K562 (cell line): ENCODE data around the gene RBM4B. TPM values are rescaled to one million over a fixed set of nuclear protein-coding genes. Genes with fewer than 3 reads are reported as not detected.

ENCODE experiments used
- EHMT2 ChIP-seq: fragments of 450-650 bp; IDR thresholded peaks from 2 replicates; pipeline ENCODE4 v1.6.1; 2018; ENCODE audit warnings: antibody characterized with exemption
- ETV5 ChIP-seq: sonication (generic); formaldehyde crosslinking; IDR thresholded peaks from 2 replicates; pipeline ENCODE4 v1.4.0; 2020; ENCODE audit warnings: low read depth, mild to moderate bottlenecking, missing genetic modification reagents
- FIP1L1 ChIP-seq: fragments of 200-400 bp; formaldehyde crosslinking; IDR thresholded peaks from 2 replicates; pipeline ENCODE4 v1.6.1; 2018; ENCODE audit warnings: mild to moderate bottlenecking, low read depth, low read length; ENCODE audit not compliant: poor library complexity, severe bottlenecking
- GATAD2A ChIP-seq: fragments of 450-650 bp; IDR thresholded peaks from 2 replicates; pipeline ENCODE4 v1.6.1; 2017
- KAT8 ChIP-seq: fragments of 450-650 bp; IDR thresholded peaks from 2 replicates; pipeline ENCODE4 v1.6.1; 2016; ENCODE audit warnings: low read depth, mild to moderate bottlenecking
- NR2C2 ChIP-seq, 2 experiments: fragments of 200-800 bp in 1 of 2; sonication (Bioruptor generic) in 1 of 2; sonication (generic) in 1 of 2; formaldehyde crosslinking in 1 of 2; IDR thresholded peaks; 2 replicates each; pipeline versions ENCODE4 v1.6.1 to v1.8.0; 2016 to 2022; ENCODE audit warnings: mild to moderate bottlenecking in 1 of 2, missing compliant biosample characterization in 1 of 2, missing genetic modification characterization in 1 of 2, missing genetic modification reagents in 1 of 2
- PCBP1 ChIP-seq: fragments of 200-400 bp; formaldehyde crosslinking; IDR thresholded peaks from 2 replicates; pipeline ENCODE4 v1.6.1; 2018; ENCODE audit warnings: mild to moderate bottlenecking, low read depth, low read length; ENCODE audit not compliant: poor library complexity, severe bottlenecking
- PPARD ChIP-seq: fragments of 250-450 bp; sonication (Bioruptor Pico); IDR thresholded peaks from 2 replicates; pipeline ENCODE4 v1.8.0; 2022; ENCODE audit warnings: inconsistent platforms, mild to moderate bottlenecking, moderate library complexity
- SP1 ChIP-seq: sonication (generic); formaldehyde crosslinking; IDR thresholded peaks from 2 replicates; pipeline ENCODE4 v1.8.1; 2022; ENCODE audit warnings: mild to moderate bottlenecking, missing genetic modification reagents
- STAT6 ChIP-seq: sonication (generic); formaldehyde crosslinking; IDR thresholded peaks from 2 replicates; pipeline ENCODE4 v1.8.1; 2023; ENCODE audit warnings: mild to moderate bottlenecking, missing genetic modification reagents
- ZBED1 ChIP-seq: IDR thresholded peaks from 2 replicates; pipeline ENCODE4 v1.6.1; 2014
- ZBTB40 ChIP-seq, 2 experiments: fragments of 450-650 bp in 1 of 2; sonication (generic) in 1 of 2; formaldehyde crosslinking in 1 of 2; IDR thresholded peaks; 2 replicates each; pipeline versions ENCODE4 v1.7.1 to v1.9.0; 2016 to 2022; ENCODE audit warnings: inconsistent platforms in 1 of 2, mild to moderate bottlenecking in 1 of 2, missing genetic modification reagents in 1 of 2
- polyA plus RNA-seq, 8 experiments: library from polyadenylated mRNA; depleted of rRNA in 4 of 8; stranded (reverse) in 5 of 8; unstranded in 3 of 8; fragments of >200 nt; fragmentation: Nextera tagmentation in 2 of 8; fragmentation: Illumina TruSeq in 1 of 8; extraction: Ambion mirVana in 2 of 8; extraction: Trizol in 1 of 8; gene quantifications; 2 replicates each; pipeline versions ENCODE4 v1.2.1 to v1.2.3, GENCODE V29; 2011 to 2014; ENCODE audit warnings: inconsistent platforms in 1 of 8, missing spikeins in 1 of 8
- total RNA-seq, 7 experiments: library from RNA; depleted of rRNA in 6 of 7; stranded (reverse); fragments of >200 nt in 6 of 7; fragmentation: Illumina TruSeq in 2 of 7; extraction: Trizol in 2 of 7; gene quantifications; 2 replicates each; pipeline versions ENCODE4 v1.2.1 to v1.2.3, GENCODE V29; 2011 to 2021; ENCODE audit warnings: low replicate concordance in 1 of 7
- TF ChIP-seq, protein P1 (sequence below): fragments of 200-800 bp; sonication (Bioruptor generic); IDR thresholded peaks from 2 replicates; pipeline ENCODE4 v1.6.1; 2017; ENCODE audit warnings: missing genetic modification characterization, missing compliant biosample characterization

Gene RBM4B
- total and polyA plus RNA-seq, 9 of the 15 experiments (the other 6 are each of a cell fraction or from before 2014, with no cell fraction given), result 14.6 to 39.9 (median 23.3) TPM

- TF ChIP-seq STAT6 (CRISPR knock-in tag) (no peak), PPARD (no peak), PCBP1 (no peak), GATAD2A (peak; percentile 57; the same call in 1 of the 2 replicates), KAT8 (no peak), ZBED1 (no peak), FIP1L1 (no peak), ETV5 (CRISPR knock-in tag) (no peak), EHMT2 (no peak), ZBTB40 (IDR thresholded peaks at IDR 0.05) (peak; percentile 49), ZBTB40 (CRISPR knock-in tag; IDR thresholded peaks at IDR 0.05) (no peak), NR2C2 (CRISPR knock-in tag; IDR thresholded peaks at IDR 0.05) (no peak), NR2C2 (tag; IDR thresholded peaks at IDR 0.05) (peak; percentile 83), SP1 (CRISPR knock-in tag) (peak; percentile 40; the same call in 1 of the 2 replicates)
- TF ChIP-seq, protein P1, sequence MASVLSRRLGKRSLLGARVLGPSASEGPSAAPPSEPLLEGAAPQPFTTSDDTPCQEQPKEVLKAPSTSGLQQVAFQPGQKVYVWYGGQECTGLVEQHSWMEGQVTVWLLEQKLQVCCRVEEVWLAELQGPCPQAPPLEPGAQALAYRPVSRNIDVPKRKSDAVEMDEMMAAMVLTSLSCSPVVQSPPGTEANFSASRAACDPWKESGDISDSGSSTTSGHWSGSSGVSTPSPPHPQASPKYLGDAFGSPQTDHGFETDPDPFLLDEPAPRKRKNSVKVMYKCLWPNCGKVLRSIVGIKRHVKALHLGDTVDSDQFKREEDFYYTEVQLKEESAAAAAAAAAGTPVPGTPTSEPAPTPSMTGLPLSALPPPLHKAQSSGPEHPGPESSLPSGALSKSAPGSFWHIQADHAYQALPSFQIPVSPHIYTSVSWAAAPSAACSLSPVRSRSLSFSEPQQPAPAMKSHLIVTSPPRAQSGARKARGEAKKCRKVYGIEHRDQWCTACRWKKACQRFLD, result 0 out of 2 replicates have a peak, but pooled peaks have one; percentile 28
Observed at GRCh38 chr11:66701432-66702240, 23.9 kb upstream of the RBM4B start (continued).
